Activated CD4-positive, alpha-beta memory T cell treated with anti-CD3 and anti-CD28 coated beads for 36 hours (primary cell): Measurements from ENCODE around the gene CPLX3. TPM values are rescaled to one million over a fixed set of nuclear protein-coding genes. Genes with fewer than 3 reads are reported as not detected.
A peak's percentile ranks its signal among the peaks of the same experiment; 100 is the strongest.

Source experiments
- CTCF ChIA-PET: fragments of 350-600 bp; sonication (Branson Sonifier 250); formaldehyde crosslinking; loops from one replicate; lab custom pipeline; 2021; ENCODE audit warnings: antibody characterized with exemption, inconsistent platforms; lab: Charles Lee
- POLR2A ChIA-PET: fragments of 350-600 bp; sonication (Branson Sonifier 250); formaldehyde crosslinking; loops from one replicate; lab custom pipeline; 2021; ENCODE audit warnings: antibody characterized with exemption; lab: Charles Lee
- DNase-seq: peaks from one replicate; pipeline ENCODE4 v3.0.0-alpha.2; 2020
- H3K27ac Mint-ChIP-seq: one replicate; pipeline ENCODE4 v1.8.0; 2021; ENCODE audit warnings: mixed read lengths
- H3K27me3 Mint-ChIP-seq: one replicate; pipeline ENCODE4 v1.8.0; 2021; ENCODE audit warnings: mixed read lengths
- H3K36me3 Mint-ChIP-seq: one replicate; pipeline ENCODE4 v1.8.0; 2021; ENCODE audit warnings: mixed read lengths
- H3K4me1 Mint-ChIP-seq: one replicate; pipeline ENCODE4 v1.8.0; 2021; ENCODE audit warnings: low read depth, mixed read lengths
- H3K4me3 Mint-ChIP-seq: one replicate; pipeline ENCODE4 v1.8.0; 2021; ENCODE audit warnings: mild to moderate bottlenecking, mixed read lengths
- H3K9me3 Mint-ChIP-seq: one replicate; pipeline ENCODE4 v1.8.0; 2021; ENCODE audit warnings: mixed read lengths
- intact Hi-C: fragments of 100-400 bp; cut with micrococcal nuclease; formaldehyde crosslinking; loops from one replicate; pipeline ENCODE4 v1.15.1; 2023
- total RNA-seq, 2 experiments: library from RNA; stranded (reverse); gene quantifications; one replicate each; pipeline ENCODE4 v1.2.3, GENCODE V29; 2021

CPLX3 gene
- total RNA-seq, 2 experiments from 2014 or later, result not detected

GRCh38 chr15:74847432-74847831 lies 21.0 kb downstream of the CPLX3 start:
- CTCF ChIA-PET, result interaction anchor here (0.8 to 1.3 kb wide), 2 partner anchors 54 kb away, joined by 3 read pairs; no protein-coding TSS in a partner anchor
- peaks cover 27% of the 10 kb centered on the region for H3K36me3 Mint-ChIP-seq
- peaks cover 28% of the 10 kb centered on the region for H3K4me1 Mint-ChIP-seq
- intact Hi-C loops, result no loop called here
- H3K27me3 Mint-ChIP-seq, result no peaks in the 10 kb centered on the region
- DNase-seq, result no peak
- H3K4me3 Mint-ChIP-seq, result no peak overlapping the region
- POLR2A ChIA-PET, result interaction anchor here (0.7 kb wide), 1 partner anchor 26 kb away, joined by 3 read pairs; no protein-coding TSS in a partner anchor
- H3K27ac Mint-ChIP-seq, result peak overlapping the region; percentile 25
- no peaks in the 10 kb centered on the region for H3K9me3 Mint-ChIP-seq

- POLR2A ChIA-PET, result no interaction called here
- Mint-ChIP-seq H3K27me3 (no peaks in the 10 kb centered on the region), H3K4me1 (peaks cover 7% of the 10 kb centered on the region), H3K36me3 (peaks cover 27% of the 10 kb centered on the region), H3K9me3 (no peaks in the 10 kb centered on the region), H3K4me3 (no peak overlapping the region), H3K27ac (no peak overlapping the region)
- no peak for DNase-seq
- CTCF ChIA-PET, result no interaction called here
- intact Hi-C loops, result no loop called here
These were observed 24.0 kb downstream of the CPLX3 start for GRCh38 chr15:74850393-74850792.

GRCh38 chr15:74851960-74852359 lies 25.5 kb downstream of the CPLX3 start:
- H3K27me3 Mint-ChIP-seq, result no peaks in the 10 kb centered on the region
- CTCF ChIA-PET, result no interaction called here
- peaks cover 3% of the 10 kb centered on the region for H3K4me1 Mint-ChIP-seq
- no peak overlapping the region for H3K27ac Mint-ChIP-seq
- peaks cover 25% of the 10 kb centered on the region for H3K36me3 Mint-ChIP-seq
- intact Hi-C loops, result no loop called here
- no peak for DNase-seq
- H3K9me3 Mint-ChIP-seq, result no peaks in the 10 kb centered on the region
- H3K4me3 Mint-ChIP-seq, result no peak overlapping the region
- POLR2A ChIA-PET, result no interaction called here

GRCh38 chr15:74854453-74855022 lies 28.1 kb downstream of the CPLX3 start:
- H3K9me3 Mint-ChIP-seq, result no peaks in the 10 kb centered on the region
- peaks cover 10% of the 10 kb centered on the region for H3K36me3 Mint-ChIP-seq
- peaks cover 24% of the 10 kb centered on the region for H3K4me1 Mint-ChIP-seq
- ChIA-PET CTCF (interaction anchor here (0.6 to 1.6 kb wide), 2 partner anchors 74 to 83 kb away, joined by 3 to 4 read pairs; no protein-coding TSS in a partner anchor), POLR2A (no interaction called here)
- H3K27ac Mint-ChIP-seq, result no peak overlapping the region
- no peak overlapping the region for H3K4me3 Mint-ChIP-seq
- intact Hi-C loops, result no loop called here
- DNase-seq, result no peak
- H3K27me3 Mint-ChIP-seq, result no peaks in the 10 kb centered on the region

GRCh38 chr15:74855857-74856256 lies 29.4 kb downstream of the CPLX3 start:
- Mint-ChIP-seq H3K4me1 (peaks cover 27% of the 10 kb centered on the region), H3K36me3 (peaks cover 9% of the 10 kb centered on the region), H3K4me3 (no peak overlapping the region), H3K9me3 (no peaks in the 10 kb centered on the region), H3K27ac (peak overlapping the region; percentile 60), H3K27me3 (no peaks in the 10 kb centered on the region)
- intact Hi-C loops, result no loop called here
- POLR2A ChIA-PET, result interaction anchor here (0.6 kb wide), 1 partner anchor 17 kb away, joined by 3 read pairs; no protein-coding TSS in a partner anchor
- CTCF ChIA-PET, result interaction anchor here (1.0 to 1.6 kb wide), 3 partner anchors 14 to 221 kb away, joined by 4 read pairs; no protein-coding TSS in a partner anchor
- no peak for DNase-seq

GRCh38 chr15:74856537-74856936 lies 30.1 kb downstream of the CPLX3 start:
- Mint-ChIP-seq H3K9me3 (no peaks in the 10 kb centered on the region), H3K36me3 (peaks cover 9% of the 10 kb centered on the region)

GRCh38 chr15:74857082-74857655 lies 30.7 kb downstream of the CPLX3 start:
- Mint-ChIP-seq H3K27me3 (no peaks in the 10 kb centered on the region), H3K27ac (peak overlapping the region; percentile 34), H3K4me1 (peaks cover 27% of the 10 kb centered on the region), H3K36me3 (peaks cover 4% of the 10 kb centered on the region), H3K4me3 (no peak overlapping the region), H3K9me3 (no peaks in the 10 kb centered on the region)
- POLR2A ChIA-PET, result interaction anchor here (1.0 kb wide), 1 partner anchor 45 kb away, joined by 3 read pairs; no protein-coding TSS in a partner anchor
- CTCF ChIA-PET, result interaction anchor here (1.1 to 3.0 kb wide), 3 partner anchors 12 to 93 kb away, joined by 3 to 24 read pairs (median 4); no protein-coding TSS in a partner anchor
- intact Hi-C loops, result no loop called here
- DNase-seq, result no peak

More at GRCh38 chr15:74856537-74856936, 30.1 kb downstream of the CPLX3 start:
- intact Hi-C loops, result no loop called here
- H3K27ac Mint-ChIP-seq, result peak overlapping the region; percentile 46
- no peak for DNase-seq
- no peak overlapping the region for H3K4me3 Mint-ChIP-seq
- ChIA-PET POLR2A (interaction anchor here (0.6 to 1.0 kb wide), 2 partner anchors 16 to 45 kb away, joined by 3 read pairs; no protein-coding TSS in a partner anchor), CTCF (interaction anchor here (1.0 to 3.0 kb wide), 4 partner anchors 13 to 222 kb away, joined by 4 to 24 read pairs (median 4); no protein-coding TSS in a partner anchor)
- no peaks in the 10 kb centered on the region for H3K27me3 Mint-ChIP-seq
- peaks cover 27% of the 10 kb centered on the region for H3K4me1 Mint-ChIP-seq

GRCh38 chr15:74857671-74858368 lies 31.4 kb downstream of the CPLX3 start:
- ChIA-PET CTCF (interaction anchor here (1.0 to 3.0 kb wide), 3 partner anchors 12 to 93 kb away, joined by 3 to 24 read pairs (median 5); no protein-coding TSS in a partner anchor), POLR2A (interaction anchor here (0.9 to 1.0 kb wide), 2 partner anchors 12 to 13 kb away, joined by 3 to 4 read pairs; no protein-coding TSS in a partner anchor)
- Mint-ChIP-seq H3K36me3 (peaks cover 4% of the 10 kb centered on the region), H3K4me1 (peaks cover 27% of the 10 kb centered on the region), H3K4me3 (no peak overlapping the region), H3K9me3 (no peaks in the 10 kb centered on the region), H3K27ac (peak overlapping the region; percentile 34), H3K27me3 (no peaks in the 10 kb centered on the region)
- DNase-seq, result no peak
- intact Hi-C loops, result no loop called here

- H3K4me3 Mint-ChIP-seq, result no peak overlapping the region
- no peak for DNase-seq
- POLR2A ChIA-PET, result interaction anchor here (0.9 to 1.0 kb wide), 2 partner anchors 11 to 13 kb away, joined by 3 to 4 read pairs; no protein-coding TSS in a partner anchor
- intact Hi-C loops, result no loop called here
- CTCF ChIA-PET, result interaction anchor here (1.0 to 3.0 kb wide), 3 partner anchors 11 to 92 kb away, joined by 3 to 24 read pairs (median 5); no protein-coding TSS in a partner anchor
- peaks cover 2% of the 10 kb centered on the region for H3K36me3 Mint-ChIP-seq
- no peaks in the 10 kb centered on the region for H3K9me3 Mint-ChIP-seq
- peak overlapping the region; percentile 34 for H3K27ac Mint-ChIP-seq
- H3K27me3 Mint-ChIP-seq, result no peaks in the 10 kb centered on the region
- peaks cover 27% of the 10 kb centered on the region for H3K4me1 Mint-ChIP-seq
These were observed 31.9 kb downstream of the CPLX3 start for GRCh38 chr15:74858369-74858740.

GRCh38 chr15:74863239-74864056 lies 37.0 kb downstream of the CPLX3 start:
- H3K36me3 Mint-ChIP-seq, result peaks cover 12% of the 10 kb centered on the region
- H3K9me3 Mint-ChIP-seq, result no peaks in the 10 kb centered on the region
- intact Hi-C loops, result no loop called here
- CTCF ChIA-PET, result interaction anchor here (1.1 kb wide), 1 partner anchor 38 kb away, joined by 4 read pairs; no protein-coding TSS in a partner anchor
- H3K27me3 Mint-ChIP-seq, result no peaks in the 10 kb centered on the region
- H3K27ac Mint-ChIP-seq, result peak overlapping the region; percentile 59
- no peak for DNase-seq
- no peak overlapping the region for H3K4me3 Mint-ChIP-seq
- H3K4me1 Mint-ChIP-seq, result peaks cover 50% of the 10 kb centered on the region
- POLR2A ChIA-PET, result no interaction called here

- Mint-ChIP-seq H3K27ac (peak overlapping the region; percentile 26), H3K27me3 (no peaks in the 10 kb centered on the region), H3K4me3 (no peak overlapping the region), H3K9me3 (no peaks in the 10 kb centered on the region), H3K36me3 (peaks cover 12% of the 10 kb centered on the region), H3K4me1 (peaks cover 51% of the 10 kb centered on the region)
- ChIA-PET POLR2A (interaction anchor here (0.7 kb wide), 1 partner anchor 29 kb away, joined by 3 read pairs; no protein-coding TSS in a partner anchor), CTCF (interaction anchor here (0.6 kb wide), 1 partner anchor 24 kb away, joined by 3 read pairs; no protein-coding TSS in a partner anchor)
- no peak for DNase-seq
- intact Hi-C loops, result no loop called here
These were observed 37.9 kb downstream of the CPLX3 start for GRCh38 chr15:74864296-74864695.
